GM23248 (cell line): ENCODE measurements around the gene TALDO1. TPM values are rescaled to one million over a fixed set of nuclear protein-coding genes. Genes with fewer than 3 reads are reported as not detected.

Source experiments
- DNase-seq: peaks from one replicate; pipeline ENCODE4 v3.0.0-alpha.2; 2015
- H2AFZ ChIP-seq: fragments of 200-600 bp; sonication (generic); 2 replicates; pipeline ENCODE4 v1.6.1; 2016; ENCODE audit warnings: antibody characterized with exemption
- H3F3A ChIP-seq: fragments of 200-600 bp; sonication (generic); 2 replicates; pipeline ENCODE4 v1.6.1; 2016; ENCODE audit warnings: mild to moderate bottlenecking, antibody characterized with exemption, mixed run types; ENCODE audit not compliant: insufficient read depth
- H3K27ac ChIP-seq: fragments of 200-600 bp; sonication (generic); 2 replicates; pipeline ENCODE4 v1.5.1; 2016; ENCODE audit warnings: mild to moderate bottlenecking
- H3K27me3 ChIP-seq: fragments of 200-600 bp; sonication (generic); replicated peaks from 2 replicates; pipeline ENCODE4 v1.6.1; 2016; ENCODE audit warnings: mild to moderate bottlenecking; ENCODE audit not compliant: insufficient read depth
- H3K36me3 ChIP-seq: fragments of 200-600 bp; sonication (generic); 2 replicates; pipeline ENCODE4 v1.6.1; 2016; ENCODE audit warnings: low read depth, mild to moderate bottlenecking
- H3K4me1 ChIP-seq: fragments of 200-600 bp; sonication (generic); 2 replicates; pipeline ENCODE4 v1.6.1; 2016; ENCODE audit warnings: mild to moderate bottlenecking; ENCODE audit not compliant: insufficient read depth
- H3K4me2 ChIP-seq: fragments of 200-600 bp; sonication (generic); one replicate; pipeline ENCODE4 v1.6.1; 2016; ENCODE audit warnings: mild to moderate bottlenecking; ENCODE audit not compliant: unreplicated experiment
- H3K4me3 ChIP-seq: fragments of 200-600 bp; sonication (generic); 2 replicates; pipeline ENCODE4 v1.5.1; 2016; ENCODE audit warnings: mild to moderate bottlenecking
- H3K79me2 ChIP-seq: fragments of 200-600 bp; sonication (generic); 2 replicates; pipeline ENCODE4 v1.6.1; 2016; ENCODE audit warnings: mild to moderate bottlenecking; ENCODE audit not compliant: insufficient read depth
- H3K9ac ChIP-seq: fragments of 200-600 bp; sonication (generic); 2 replicates; pipeline ENCODE4 v1.6.1; 2016; ENCODE audit warnings: mild to moderate bottlenecking
- H3K9me2 ChIP-seq: fragments of 200-600 bp; sonication (generic); 2 replicates; pipeline ENCODE4 v1.6.1; 2016; ENCODE audit warnings: mixed run types, mild to moderate bottlenecking, moderate library complexity; ENCODE audit not compliant: insufficient read depth
- H3K9me3 ChIP-seq: fragments of 200-600 bp; sonication (generic); one replicate; pipeline ENCODE4 v1.6.1; 2017; ENCODE audit warnings: low read depth
- H4K20me1 ChIP-seq: fragments of 200-600 bp; sonication (generic); 2 replicates; pipeline ENCODE4 v1.6.0; 2016; ENCODE audit not compliant: insufficient read depth
- EZH2 ChIP-seq: fragments of 200-600 bp; sonication (generic); IDR thresholded peaks from 2 replicates; pipeline ENCODE4 v1.6.1; 2018; ENCODE audit warnings: antibody characterized with exemption, mild to moderate bottlenecking; ENCODE audit not compliant: insufficient read depth, poor library complexity, severe bottlenecking
- EZH2phosphoT487 ChIP-seq: fragments of 200-600 bp; sonication (generic); IDR thresholded peaks from 2 replicates; pipeline ENCODE4 v1.6.1; 2018; ENCODE audit warnings: antibody characterized with exemption, moderate library complexity, mild to moderate bottlenecking, low read depth; ENCODE audit not compliant: insufficient read depth
- WGBS, 2 experiments: methylation state at CpG; one replicate each; pipeline ENCODE4 v1.1.6; 2015 to 2017; ENCODE audit warnings: low lambda C conversion rate in 2 of 2, low coverage in 1 of 2; ENCODE audit errors: missing lambda C conversion rate in 2 of 2; 5-methylcytosine and 5-hydroxymethylcytosine counted together
- in situ Hi-C: fragments of 300-500 bp; cut with MboI; formaldehyde crosslinking; loops from 2 replicates; pipeline ENCODE4 v1.15.0; 2020
- polyA plus RNA-seq: library from polyadenylated mRNA; unstranded; fragments of >200 nt; fragmentation: Nextera tagmentation; extraction: Ambion mirVana; gene quantifications from 2 replicates; pipeline ENCODE4 v1.2.1, GENCODE V29; 2016
- total RNA-seq: library from RNA; depleted of rRNA; stranded (reverse); fragments of >200 nt; shearing (Covaris generic); gene quantifications from 2 replicates; pipeline ENCODE4 v1.2.3, GENCODE V29; 2014

Gene TALDO1
- total and polyA plus RNA-seq, 2 experiments from 2014 or later, result 216 to 313 TPM

- DNase-seq, result no peak
- H3K9ac ChIP-seq, result no peak overlapping the region
- H3K4me1 ChIP-seq, result peaks cover 6% of the 10 kb centered on the region
- peaks cover 8% of the 10 kb centered on the region for H3K79me2 ChIP-seq
- H3K27me3 ChIP-seq, result no peaks in the 10 kb centered on the region
- 98 to 99% methylated on average over 8 of the region's 8 CpGs for WGBS, 2 experiments
- H3K36me3 ChIP-seq, result peaks cover 44% of the 10 kb centered on the region
- TF ChIP-seq EZH2phosphoT487 (no peak), EZH2 (no peak)
- H4K20me1 ChIP-seq, result no peaks in the 10 kb centered on the region; the same call in 1 of the 2 replicates
- no peak overlapping the region for H3K27ac ChIP-seq
- no peak overlapping the region for H3K4me3 ChIP-seq
- peaks cover 51% of the 10 kb centered on the region for H3F3A ChIP-seq
- no peaks in the 10 kb centered on the region for H3K9me2 ChIP-seq
- no peaks in the 10 kb centered on the region for H3K9me3 ChIP-seq
- H2AFZ ChIP-seq, result no peak overlapping the region
- in situ Hi-C loops, result no loop called here
- no peak overlapping the region for H3K4me2 ChIP-seq
Observed at GRCh38 chr11:765802-766091, 18.5 kb downstream of the TALDO1 start.

- Histone ChIP-seq H2AFZ (no peak overlapping the region), H3K4me1 (peaks cover 6% of the 10 kb centered on the region), H3K36me3 (peaks cover 40% of the 10 kb centered on the region), H3K27me3 (no peaks in the 10 kb centered on the region), H3K9ac (no peak overlapping the region), H3K4me2 (no peak overlapping the region), H3F3A (peaks cover 49% of the 10 kb centered on the region), H3K4me3 (no peak overlapping the region), H4K20me1 (no peaks in the 10 kb centered on the region; the same call in 1 of the 2 replicates), H3K27ac (no peak overlapping the region), H3K9me2 (no peaks in the 10 kb centered on the region), H3K79me2 (peaks cover 13% of the 10 kb centered on the region), H3K9me3 (no peaks in the 10 kb centered on the region)
- no peak for DNase-seq
- in situ Hi-C loops, result no loop called here
- TF ChIP-seq EZH2phosphoT487 (no peak), EZH2 (no peak)
- WGBS, 2 experiments, result 64 to 69% methylated on average over 11 of the region's 11 CpGs
Observed at GRCh38 chr11:766106-766935, 19.1 kb downstream of the TALDO1 start.

- Histone ChIP-seq H3K27ac (no peak overlapping the region), H3K4me3 (no peak overlapping the region), H3K36me3 (peaks cover 35% of the 10 kb centered on the region), H3K4me1 (peaks cover 6% of the 10 kb centered on the region), H3K9me2 (no peaks in the 10 kb centered on the region), H3K4me2 (no peak overlapping the region), H4K20me1 (no peaks in the 10 kb centered on the region; the same call in 1 of the 2 replicates), H3K79me2 (peaks cover 19% of the 10 kb centered on the region), H2AFZ (no peak overlapping the region), H3K27me3 (no peaks in the 10 kb centered on the region), H3K9me3 (no peaks in the 10 kb centered on the region), H3F3A (peaks cover 44% of the 10 kb centered on the region), H3K9ac (no peak overlapping the region)
- in situ Hi-C loops, result no loop called here
- 87 to 96% methylated on average over 2 of the region's 2 CpGs for WGBS, 2 experiments
- DNase-seq, result no peak
- TF ChIP-seq EZH2phosphoT487 (no peak), EZH2 (no peak)
Observed at GRCh38 chr11:766936-767210, 19.6 kb downstream of the TALDO1 start.

GRCh38 chr11:767238-767637, 20.0 kb downstream of the TALDO1 start:
- Histone ChIP-seq H3K4me2 (no peak overlapping the region), H4K20me1 (no peaks in the 10 kb centered on the region; the same call in 1 of the 2 replicates), H3K9me2 (no peaks in the 10 kb centered on the region), H3K27ac (no peak overlapping the region), H3K9me3 (no peaks in the 10 kb centered on the region), H2AFZ (no peak overlapping the region), H3K4me3 (no peak overlapping the region), H3F3A (peaks cover 41% of the 10 kb centered on the region), H3K36me3 (peaks cover 32% of the 10 kb centered on the region), H3K4me1 (peaks cover 4% of the 10 kb centered on the region), H3K9ac (no peak overlapping the region), H3K79me2 (peaks cover 23% of the 10 kb centered on the region), H3K27me3 (no peaks in the 10 kb centered on the region)
- no peak for DNase-seq
- in situ Hi-C loops, result no loop called here
- no peak for TF ChIP-seq EZH2
- no peak for TF ChIP-seq EZH2phosphoT487
- WGBS, 2 experiments, result 91 to 92% methylated on average over 11 of the region's 11 CpGs
